Smooth muscle cell (in vitro differentiated cells): Measurements from ENCODE around the gene KLK12. TPM values are rescaled to one million over a fixed set of nuclear protein-coding genes. Genes with fewer than 3 reads are reported as not detected.

Experiments
- DNase-seq: peaks from one replicate; lab custom pipeline; 2025; ENCODE audit not compliant: unreplicated experiment; lab: John Stamatoyannopoulos, UW
- H2AFZ ChIP-seq: fragments of 200-600 bp; sonication (generic); 2 replicates; pipeline ENCODE4 v1.6.0; 2016; ENCODE audit warnings: antibody characterized with exemption, low read depth, mild to moderate bottlenecking
- H3F3A ChIP-seq: fragments of 200-600 bp; sonication (generic); 2 replicates; pipeline ENCODE4 v1.6.0; 2017; ENCODE audit warnings: antibody characterized with exemption, low read depth
- H3K27ac ChIP-seq: fragments of 200-600 bp; sonication (generic); 2 replicates; pipeline ENCODE4 v1.5.1; 2016; ENCODE audit warnings: low read depth, mild to moderate bottlenecking
- H3K27me3 ChIP-seq: fragments of 200-600 bp; sonication (generic); 2 replicates; pipeline ENCODE4 v1.6.1; 2016; ENCODE audit warnings: low read depth, mild to moderate bottlenecking
- H3K36me3 ChIP-seq: fragments of 200-600 bp; sonication (generic); 2 replicates; pipeline ENCODE4 v1.5.1; 2016; ENCODE audit warnings: low read depth
- H3K4me1 ChIP-seq: fragments of 200-600 bp; sonication (generic); 2 replicates; pipeline ENCODE4 v1.5.1; 2016; ENCODE audit warnings: low read depth
- H3K4me2 ChIP-seq: fragments of 200-600 bp; sonication (generic); 2 replicates; pipeline ENCODE4 v1.6.0; 2016; ENCODE audit warnings: mild to moderate bottlenecking
- H3K4me3 ChIP-seq: fragments of 200-600 bp; sonication (generic); 2 replicates; pipeline ENCODE4 v1.5.1; 2016; ENCODE audit warnings: mild to moderate bottlenecking
- H3K79me2 ChIP-seq: fragments of 200-600 bp; sonication (generic); 2 replicates; pipeline ENCODE4 v1.6.0; 2016; ENCODE audit warnings: low read depth, mild to moderate bottlenecking
- H3K9ac ChIP-seq: fragments of 200-600 bp; sonication (generic); 2 replicates; pipeline ENCODE4 v1.6.0; 2016; ENCODE audit warnings: low read depth
- H3K9me3 ChIP-seq: fragments of 200-600 bp; sonication (generic); replicated peaks from 2 replicates; pipeline ENCODE4 v1.5.1; 2016; ENCODE audit warnings: low read depth
- H4K20me1 ChIP-seq: fragments of 200-600 bp; sonication (generic); 2 replicates; pipeline ENCODE4 v1.6.0; 2016; ENCODE audit warnings: low read depth
- WGBS: methylation state at CpG from one replicate; pipeline ENCODE4 v1.1.7; 2016; ENCODE audit warnings: low lambda C conversion rate; 5-methylcytosine and 5-hydroxymethylcytosine counted together
- polyA plus RNA-seq: library from polyadenylated mRNA; unstranded; fragments of >200 nt; fragmentation: Nextera tagmentation; extraction: Ambion mirVana; gene quantifications from 2 replicates; pipeline ENCODE4 v1.2.1, GENCODE V29; 2016
- total RNA-seq: library from RNA; depleted of rRNA; stranded (reverse); fragments of >200 nt; gene quantifications from 2 replicates; pipeline ENCODE4 v1.2.3, GENCODE V29; 2014
- TF ChIP-seq, protein P1 (sequence below): fragments of 200-600 bp; sonication (generic); IDR thresholded peaks from 2 replicates; pipeline ENCODE4 v1.5.1; 2017; ENCODE audit warnings: borderline replicate concordance, mild to moderate bottlenecking, antibody characterized with exemption; ENCODE audit not compliant: insufficient read depth, poor library complexity, severe bottlenecking

KLK12 gene
- total and polyA plus RNA-seq, 2 experiments from 2014 or later = 1.7 to 1.9 TPM

DNA sequence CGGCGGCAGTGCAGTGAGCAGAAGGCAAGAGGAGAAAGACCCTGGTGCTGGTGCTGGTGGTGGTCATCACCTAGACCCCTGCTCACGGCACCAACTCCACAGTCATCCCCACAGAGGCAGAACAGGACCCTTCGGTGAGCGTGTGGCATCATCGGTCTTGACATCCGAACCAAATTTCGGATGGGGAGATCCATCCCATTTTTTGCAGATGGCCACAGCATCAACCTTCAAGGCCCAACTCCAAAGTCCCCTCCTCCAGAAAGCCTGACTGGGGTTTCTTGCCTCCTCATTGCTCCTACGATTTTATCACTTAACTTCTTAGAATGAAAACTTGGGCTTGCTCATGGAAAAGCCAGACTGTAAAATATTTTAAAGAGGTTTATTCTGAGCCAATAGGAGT is 8.7 kb upstream of the KLK12 start:
- Histone ChIP-seq H3K4me3 (no peak overlapping the region), H4K20me1 (no peaks in the 10 kb centered on the region), H3K36me3 (no peaks in the 10 kb centered on the region), H3K4me2 (no peak overlapping the region), H3K27me3 (no peaks in the 10 kb centered on the region), H3K79me2 (no peaks in the 10 kb centered on the region), H2AFZ (no peak overlapping the region), H3K27ac (no peak overlapping the region), H3K9ac (no peak overlapping the region), H3F3A (no peaks in the 10 kb centered on the region), H3K4me1 (no peaks in the 10 kb centered on the region), H3K9me3 (no peaks in the 10 kb centered on the region)
- TF ChIP-seq, protein P1, sequence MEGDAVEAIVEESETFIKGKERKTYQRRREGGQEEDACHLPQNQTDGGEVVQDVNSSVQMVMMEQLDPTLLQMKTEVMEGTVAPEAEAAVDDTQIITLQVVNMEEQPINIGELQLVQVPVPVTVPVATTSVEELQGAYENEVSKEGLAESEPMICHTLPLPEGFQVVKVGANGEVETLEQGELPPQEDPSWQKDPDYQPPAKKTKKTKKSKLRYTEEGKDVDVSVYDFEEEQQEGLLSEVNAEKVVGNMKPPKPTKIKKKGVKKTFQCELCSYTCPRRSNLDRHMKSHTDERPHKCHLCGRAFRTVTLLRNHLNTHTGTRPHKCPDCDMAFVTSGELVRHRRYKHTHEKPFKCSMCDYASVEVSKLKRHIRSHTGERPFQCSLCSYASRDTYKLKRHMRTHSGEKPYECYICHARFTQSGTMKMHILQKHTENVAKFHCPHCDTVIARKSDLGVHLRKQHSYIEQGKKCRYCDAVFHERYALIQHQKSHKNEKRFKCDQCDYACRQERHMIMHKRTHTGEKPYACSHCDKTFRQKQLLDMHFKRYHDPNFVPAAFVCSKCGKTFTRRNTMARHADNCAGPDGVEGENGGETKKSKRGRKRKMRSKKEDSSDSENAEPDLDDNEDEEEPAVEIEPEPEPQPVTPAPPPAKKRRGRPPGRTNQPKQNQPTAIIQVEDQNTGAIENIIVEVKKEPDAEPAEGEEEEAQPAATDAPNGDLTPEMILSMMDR = no peak
- DNase-seq = no peak
- 89% methylated on average over 9 of the region's 9 CpGs for WGBS

DNA sequence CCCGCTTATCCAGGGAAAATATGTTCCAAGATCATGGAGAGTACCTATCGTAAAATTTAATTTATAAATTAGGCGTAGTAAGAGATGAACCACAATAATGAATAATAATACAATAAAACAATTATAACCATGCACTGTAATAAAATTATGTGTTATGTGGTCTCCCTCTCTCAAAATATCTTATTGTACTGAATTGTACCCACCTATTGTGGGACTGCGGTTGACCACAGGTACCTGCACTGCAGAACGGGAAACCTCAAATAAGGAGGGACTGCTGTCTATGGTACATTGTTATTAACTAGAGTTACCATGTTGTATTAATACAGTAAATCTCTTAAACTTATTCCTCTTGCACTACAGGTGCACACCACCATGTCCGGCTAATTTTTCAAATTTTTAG is 5.3 kb upstream of the KLK12 start:
- Histone ChIP-seq H3K4me1 (no peaks in the 10 kb centered on the region), H3K79me2 (no peaks in the 10 kb centered on the region), H3K9me3 (no peaks in the 10 kb centered on the region), H3K4me2 (no peak overlapping the region), H4K20me1 (no peaks in the 10 kb centered on the region), H3K9ac (no peak overlapping the region), H3K27me3 (no peaks in the 10 kb centered on the region), H2AFZ (no peak overlapping the region), H3K36me3 (no peaks in the 10 kb centered on the region), H3K4me3 (no peak overlapping the region), H3K27ac (no peak overlapping the region), H3F3A (no peaks in the 10 kb centered on the region)
- TF ChIP-seq, protein P1 = no peak
- WGBS = 96% methylated on average over 6 of the region's 6 CpGs
- no peak for DNase-seq

DNA sequence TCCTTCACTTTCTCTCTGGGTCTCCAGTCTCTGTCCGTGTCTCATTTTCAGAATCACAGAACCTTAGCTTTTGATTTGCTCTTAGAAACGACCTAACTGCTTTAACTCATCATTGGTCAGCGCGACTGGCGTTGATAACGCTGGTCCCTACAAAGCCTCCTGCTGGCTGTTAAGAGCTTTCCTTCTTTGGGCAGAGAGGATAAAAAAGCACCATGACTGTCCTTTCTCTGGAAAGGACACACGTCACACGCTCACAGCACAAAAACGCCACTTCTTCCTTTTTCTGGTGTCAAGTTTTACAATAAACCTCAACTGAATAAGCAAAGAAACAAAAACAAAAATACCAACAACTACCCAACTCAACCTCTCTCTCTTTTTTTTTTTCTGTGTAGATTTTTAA is 1.7 kb upstream of the KLK12 start:
- no peak overlapping the region for H3K4me2 ChIP-seq
- no peak overlapping the region for H2AFZ ChIP-seq
- no peaks in the 10 kb centered on the region for H3K9me3 ChIP-seq
- no peak overlapping the region for H3K27ac ChIP-seq
- no peak overlapping the region for H3K9ac ChIP-seq
- no peaks in the 10 kb centered on the region for H3K27me3 ChIP-seq
- TF ChIP-seq, protein P1 = no peak
- H3K4me3 ChIP-seq = no peak overlapping the region
- no peaks in the 10 kb centered on the region for H3K4me1 ChIP-seq
- H3K79me2 ChIP-seq = no peaks in the 10 kb centered on the region
- no peaks in the 10 kb centered on the region for H4K20me1 ChIP-seq
- WGBS = 55% methylated on average over 9 of the region's 9 CpGs
- H3F3A ChIP-seq = no peaks in the 10 kb centered on the region
- DNase-seq = no peak
- H3K36me3 ChIP-seq = no peaks in the 10 kb centered on the region

DNA sequence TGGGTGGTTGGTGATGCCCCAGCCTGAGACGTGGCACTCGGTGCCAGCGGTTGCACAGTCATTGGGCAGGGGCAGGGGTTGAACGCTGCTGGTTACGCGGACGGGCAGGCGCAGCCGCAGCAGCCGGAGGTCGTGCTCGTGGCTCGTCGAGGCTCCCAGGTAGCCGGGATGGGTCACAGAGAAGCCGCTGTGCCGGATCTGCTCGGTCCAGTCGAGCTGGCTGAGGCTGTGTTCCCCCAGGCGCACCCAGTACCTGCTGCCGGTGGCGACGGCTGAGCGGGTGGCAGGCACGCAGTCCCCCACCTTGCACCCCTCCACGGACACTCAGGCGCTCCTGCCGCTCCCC is 2.9 kb downstream of the KLK12 start:
- H3K4me3 ChIP-seq = no peak overlapping the region
- H3K4me1 ChIP-seq = no peaks in the 10 kb centered on the region
- H3K27ac ChIP-seq = no peak overlapping the region
- no peaks in the 10 kb centered on the region for H4K20me1 ChIP-seq
- no peaks in the 10 kb centered on the region for H3K27me3 ChIP-seq
- TF ChIP-seq, protein P1 = no peak
- H3K36me3 ChIP-seq = no peaks in the 10 kb centered on the region
- H2AFZ ChIP-seq = no peak overlapping the region
- DNase-seq = no peak
- no peaks in the 10 kb centered on the region for H3K9me3 ChIP-seq
- no peaks in the 10 kb centered on the region for H3K79me2 ChIP-seq
- H3F3A ChIP-seq = no peaks in the 10 kb centered on the region
- H3K9ac ChIP-seq = no peak overlapping the region
- no peak overlapping the region for H3K4me2 ChIP-seq
- 91% methylated on average over 19 of the region's 28 CpGs for WGBS
